SK-N-SH (cell line): ENCODE measurements around the gene STAG3. TPM values are rescaled to one million over a fixed set of nuclear protein-coding genes. Genes with fewer than 3 reads are reported as not detected.

Experiments used
- CTCF ChIA-PET: fragments of 300-600, 350-600 bp; formaldehyde crosslinking; extraction: SDS; loops from one replicate; lab custom pipeline; 2021; lab: Yijun Ruan, JAX
- POLR2A ChIA-PET: fragments of 350-600 bp; sonication (Branson Sonifier 250); formaldehyde crosslinking; extraction: SDS; loops from one replicate; lab custom pipeline; 2020; ENCODE audit warnings: antibody characterized with exemption, inconsistent platforms; lab: Yijun Ruan, JAX
- DNase-seq: peaks from one replicate; pipeline ENCODE4 v3.0.0; 2012
- H2AFZ ChIP-seq: fragments of 200-600 bp; sonication (generic); 2 replicates; pipeline ENCODE4 v1.8.1; 2016; ENCODE audit warnings: antibody characterized with exemption, mild to moderate bottlenecking, low read depth
- H3F3A ChIP-seq: fragments of 200-600 bp; sonication (generic); replicated peaks from 2 replicates; pipeline ENCODE3; 2016; ENCODE audit warnings: antibody characterized with exemption, mild to moderate bottlenecking; ENCODE audit not compliant: insufficient read depth
- H3K27ac ChIP-seq, 2 experiments: fragments of 200-500 bp in 1 of 2; fragments of 200-600 bp in 1 of 2; sonication (Bioruptor generic) in 1 of 2; sonication (generic), shearing (Covaris generic) in 1 of 2; 2 replicates each; pipeline versions ENCODE4 v1.5.1 to v1.6.1; 2014 to 2016; ENCODE audit warnings: low read depth in 2 of 2, inconsistent platforms in 1 of 2, low read length in 1 of 2, mild to moderate bottlenecking in 1 of 2, mixed read lengths in 1 of 2
- H3K27me3 ChIP-seq: fragments of 200-600 bp; sonication (generic), shearing (Covaris generic); 2 replicates; pipeline ENCODE4 v1.6.1; 2016; ENCODE audit warnings: mixed run types; ENCODE audit not compliant: insufficient read depth
- H3K36me3 ChIP-seq, 2 experiments: fragments of 200-500 bp in 1 of 2; fragments of 200-600 bp in 1 of 2; sonication (Bioruptor generic) in 1 of 2; sonication (generic) in 1 of 2; replicated peaks in 1 of 2; 2 replicates each; pipeline versions ENCODE3 to v1.5.1; 2014 to 2016; ENCODE audit warnings: low read length in 1 of 2, mild to moderate bottlenecking in 1 of 2; ENCODE audit not compliant: insufficient read depth in 2 of 2, control insufficient read depth in 1 of 2
- H3K4me1 ChIP-seq, 2 experiments: fragments of 200-500 bp in 1 of 2; fragments of 200-600 bp in 1 of 2; sonication (Bioruptor generic) in 1 of 2; sonication (generic), shearing (Covaris generic) in 1 of 2; 2 replicates each; pipeline versions ENCODE4 v1.5.1 to v1.6.1; 2014 to 2016; ENCODE audit warnings: low read depth in 1 of 2, low read length in 1 of 2, mixed run types in 1 of 2; ENCODE audit not compliant: insufficient read depth in 2 of 2, control insufficient read depth in 1 of 2
- H3K4me2 ChIP-seq: fragments of 200-600 bp; sonication (generic), shearing (Covaris generic); 2 replicates; pipeline ENCODE4 v1.6.1; 2017; ENCODE audit warnings: mixed run types
- H3K4me3 ChIP-seq, 2 experiments: fragments of 200-500 bp in 1 of 2; fragments of 200-600 bp in 1 of 2; sonication (Bioruptor generic) in 1 of 2; sonication (generic), shearing (Covaris generic) in 1 of 2; 2 replicates each; pipeline versions ENCODE4 v1.5.1 to v1.8.1; 2014 to 2016; ENCODE audit warnings: low read depth in 2 of 2, inconsistent platforms in 1 of 2, low read length in 1 of 2, mild to moderate bottlenecking in 1 of 2, mixed read lengths in 1 of 2, moderate library complexity in 1 of 2
- H3K79me2 ChIP-seq: fragments of 200-600 bp; sonication (generic); 2 replicates; pipeline ENCODE4 v1.8.1; 2017; ENCODE audit warnings: mild to moderate bottlenecking; ENCODE audit not compliant: insufficient read depth
- H3K9ac ChIP-seq: fragments of 200-600 bp; sonication (generic); 2 replicates; pipeline ENCODE4 v1.6.1; 2017; ENCODE audit warnings: mixed run types
- H3K9me2 ChIP-seq: fragments of 200-600 bp; sonication (generic); 2 replicates; pipeline ENCODE4 v1.6.1; 2017; ENCODE audit warnings: mixed run types
- H3K9me3 ChIP-seq: fragments of 200-600 bp; sonication (generic); 2 replicates; pipeline ENCODE4 v1.6.1; 2017; ENCODE audit warnings: mixed run types, mild to moderate bottlenecking, moderate library complexity
- H4K20me1 ChIP-seq: fragments of 200-600 bp; sonication (generic); 2 replicates; pipeline ENCODE4 v1.6.1; 2017; ENCODE audit warnings: mild to moderate bottlenecking, mixed run types; ENCODE audit not compliant: insufficient read depth
- CHD2 ChIP-seq: fragments of 150-350 bp; IDR thresholded peaks from 2 replicates; pipeline ENCODE4 v1.6.1; 2018; ENCODE audit warnings: low read length; ENCODE audit not compliant: partially characterized antibody
- CTCF ChIP-seq: fragments of 200-600 bp; sonication (generic); IDR thresholded peaks from 2 replicates; pipeline ENCODE4 v1.6.1; 2017; ENCODE audit warnings: antibody characterized with exemption, mild to moderate bottlenecking, moderate library complexity
- ELF1 ChIP-seq: IDR thresholded peaks from 2 replicates; pipeline ENCODE4 v1.4.0; 2012
- EP300 ChIP-seq, 2 experiments: IDR thresholded peaks; 2 replicates each; pipeline versions ENCODE4 v1.4.0 to v1.6.1; 2012; ENCODE audit warnings: borderline replicate concordance in 1 of 2, low read depth in 1 of 2, low read length in 1 of 2
- EZH2phosphoT487 ChIP-seq: fragments of 200-600 bp; sonication (generic); IDR thresholded peaks from 2 replicates; pipeline ENCODE4 v1.6.1; 2017; ENCODE audit warnings: low read depth, mixed run types, mild to moderate bottlenecking, antibody characterized with exemption, moderate library complexity, borderline replicate concordance
- FOSL2 ChIP-seq: IDR thresholded peaks from 2 replicates; pipeline ENCODE4 v1.4.0; 2012; ENCODE audit warnings: low read depth, mild to moderate bottlenecking, moderate library complexity, borderline replicate concordance
- FOXJ3 ChIP-seq: sonication (generic); formaldehyde crosslinking; IDR thresholded peaks from 2 replicates; pipeline ENCODE4 v1.5.1; 2020; ENCODE audit warnings: mild to moderate bottlenecking, missing genetic modification reagents
- GABPA ChIP-seq: IDR thresholded peaks from 2 replicates; pipeline ENCODE4 v1.4.0; 2012; ENCODE audit warnings: low read depth, mild to moderate bottlenecking
- GATA2 ChIP-seq: sonication (generic); formaldehyde crosslinking; IDR thresholded peaks from 2 replicates; pipeline ENCODE4 v1.5.0; 2020; ENCODE audit warnings: mild to moderate bottlenecking, missing genetic modification reagents
- IRF3 ChIP-seq: fragments of 150-350 bp; IDR thresholded peaks from 2 replicates; pipeline ENCODE4 v1.6.1; 2016; ENCODE audit warnings: mild to moderate bottlenecking, low read depth, low read length
- MEF2A ChIP-seq: IDR thresholded peaks from 2 replicates; pipeline ENCODE4 v1.4.0; 2012; ENCODE audit warnings: low read depth, borderline replicate concordance
- NFIC ChIP-seq: IDR thresholded peaks from 2 replicates; pipeline ENCODE4 v1.4.0; 2012; ENCODE audit warnings: borderline replicate concordance
- NRF1 ChIP-seq: IDR thresholded peaks from 2 replicates; pipeline ENCODE4 v1.6.1; 2012; ENCODE audit warnings: low read depth, mild to moderate bottlenecking, low read length
- PBX3 ChIP-seq: IDR thresholded peaks from 2 replicates; pipeline ENCODE4; 2012
- POLR2AphosphoS5 ChIP-seq: IDR thresholded peaks from 2 replicates; pipeline ENCODE4 v1.6.1; 2012; ENCODE audit warnings: low read depth, low read length
- RAD21 ChIP-seq: IDR thresholded peaks from 2 replicates; pipeline ENCODE4 v1.6.1; 2012; ENCODE audit warnings: mild to moderate bottlenecking, low read length
- RCOR1 ChIP-seq: fragments of 150-350 bp; IDR thresholded peaks from 2 replicates; pipeline ENCODE4 v1.6.1; 2017; ENCODE audit warnings: antibody characterized with exemption, low read length
- RFX5 ChIP-seq: IDR thresholded peaks from 2 replicates; pipeline ENCODE4 v1.6.1; 2012; ENCODE audit warnings: mild to moderate bottlenecking, improper control_type of control experiment, low read length
- RXRA ChIP-seq: IDR thresholded peaks from 2 replicates; pipeline ENCODE4 v1.4.0; 2012; ENCODE audit warnings: low read depth, mild to moderate bottlenecking, borderline replicate concordance
- SIN3A ChIP-seq: IDR thresholded peaks from 2 replicates; pipeline ENCODE4 v1.6.1; 2012; ENCODE audit warnings: low read depth, mild to moderate bottlenecking, low read length, moderate library complexity, borderline replicate concordance
- TAF1 ChIP-seq: IDR thresholded peaks from 2 replicates; pipeline ENCODE4 v1.6.1; 2012; ENCODE audit warnings: low read depth, mild to moderate bottlenecking, low read length, moderate library complexity, borderline replicate concordance
- TCF12 ChIP-seq: IDR thresholded peaks from 2 replicates; pipeline ENCODE4 v1.4.0; 2012
- TEAD4 ChIP-seq: IDR thresholded peaks from 2 replicates; pipeline ENCODE4 v1.4.0; 2012; ENCODE audit warnings: mild to moderate bottlenecking, borderline replicate concordance; ENCODE audit not compliant: insufficient read depth
- YY1 ChIP-seq: IDR thresholded peaks from 2 replicates; pipeline ENCODE4 v1.4.0; 2012; ENCODE audit warnings: low read depth, mild to moderate bottlenecking
- WGBS: methylation state at CpG from one replicate; pipeline ENCODE4 v1.1.6; 2017; ENCODE audit warnings: low lambda C conversion rate; 5-methylcytosine and 5-hydroxymethylcytosine counted together
- polyA plus RNA-seq, 3 experiments: library from polyadenylated mRNA; depleted of rRNA; stranded (reverse); fragments of >200 nt; gene quantifications; 2 replicates each; pipeline ENCODE4 v1.2.3, GENCODE V29; 2012
- TF ChIP-seq, protein P1 (sequence below): IDR thresholded peaks from 2 replicates; pipeline ENCODE4 v1.4.0; 2012; ENCODE audit warnings: low read depth, borderline replicate concordance
- TF ChIP-seq, protein P2 (sequence below): fragments of 150-350 bp; IDR thresholded peaks from 2 replicates; pipeline ENCODE4 v1.6.1; 2017; ENCODE audit warnings: antibody characterized with exemption, low read length, low read depth, borderline replicate concordance

STAG3 gene
- polyA plus RNA-seq, 1 of the 3 experiments (the other 2 are of a cell fraction), result 0.10 TPM

GRCh38 chr7:100158229-100159098, 19.3 kb upstream of the STAG3 start, which contains the start of gene TRAPPC14:
Gene TRAPPC14, minus strand, starts transcription at chr7:100158723. Its CDS starts 224 bp downstream, at chr7:100158499.
- Histone ChIP-seq H3K79me2 (peaks cover 40% of the 10 kb centered on the region), H3K9me2 (no peaks in the 10 kb centered on the region), H3K27me3 (no peaks in the 10 kb centered on the region), H3F3A (peaks cover 8% of the 10 kb centered on the region), H3K27ac (peak within 1 kb of the TSS; percentile 36 to 62), H3K36me3 (peaks cover 23 to 35% of the 10 kb centered on the region in 2 experiments), H3K9ac (peak within 1 kb of the TSS; percentile 85), H3K4me3 (peak within 1 kb of the TSS; percentile 87 to 93), H4K20me1 (peaks cover 20% of the 10 kb centered on the region), H3K4me1 (peaks cover 11 to 19% of the 10 kb centered on the region in 2 experiments; a peak in 2 of 4 replicates), H3K4me2 (peak within 1 kb of the TSS; percentile 100), H2AFZ (peak within 1 kb of the TSS; percentile 83), H3K9me3 (no peaks in the 10 kb centered on the region)
- peak; percentile 100 for DNase-seq
- POLR2A ChIA-PET, result interaction anchor here (0.6 to 4.3 kb wide), 3 partner anchors 10 to 18 kb away, joined by 4 to 25 read pairs (median 8); partner anchors contain the start of genes GAL3ST4, GPC2, LAMTOR4 and STAG3
- WGBS, result 3% methylated on average over 61 of the region's 87 CpGs
- CTCF ChIA-PET, result interaction anchor here (0.7 to 3.9 kb wide), 8 partner anchors 8 to 110 kb away, joined by 3 to 33 read pairs (median 6); partner anchors contain the start of genes GPC2, LAMTOR4 and STAG3
- TF ChIP-seq RXRA (no peak), EP300 (IDR thresholded peaks at IDR 0.05; ENCODE audit: borderline replicate concordance in 1 of 2, low read depth in 1 of 2, low read length in 1 of 2) (peak in 1 of 2 experiments; percentile 30; a peak in 1 of 4 replicates), TAF1 (peak; percentile 90), RCOR1 (peak; percentile 33; the same call in 1 of the 2 replicates), ELF1 (peak; percentile 87), GATA2 (CRISPR knock-in tag) (no peak), NRF1 (no peak), SIN3A (peak; percentile 81; the same call in 1 of the 2 replicates), PBX3 (0 out of 2 replicates have a peak, but pooled peaks have one; percentile 23), YY1 (peak; percentile 77), CTCF (no peak), FOXJ3 (CRISPR knock-in tag) (no peak), MEF2A (no peak), RFX5 (no peak), GABPA (peak; percentile 93), NFIC (no peak), RAD21 (no peak), EZH2phosphoT487 (no peak), TCF12 (peak; percentile 29; the same call in 1 of the 2 replicates), TEAD4 (peak; percentile 59; the same call in 1 of the 2 replicates), FOSL2 (no peak), IRF3 (no peak), POLR2AphosphoS5 (peak; percentile 96), CHD2 (peak; percentile 84)
- TF ChIP-seq, protein P1, sequence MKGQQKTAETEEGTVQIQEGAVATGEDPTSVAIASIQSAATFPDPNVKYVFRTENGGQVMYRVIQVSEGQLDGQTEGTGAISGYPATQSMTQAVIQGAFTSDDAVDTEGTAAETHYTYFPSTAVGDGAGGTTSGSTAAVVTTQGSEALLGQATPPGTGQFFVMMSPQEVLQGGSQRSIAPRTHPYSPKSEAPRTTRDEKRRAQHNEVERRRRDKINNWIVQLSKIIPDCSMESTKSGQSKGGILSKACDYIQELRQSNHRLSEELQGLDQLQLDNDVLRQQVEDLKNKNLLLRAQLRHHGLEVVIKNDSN, result no peak
- TF ChIP-seq, protein P2, sequence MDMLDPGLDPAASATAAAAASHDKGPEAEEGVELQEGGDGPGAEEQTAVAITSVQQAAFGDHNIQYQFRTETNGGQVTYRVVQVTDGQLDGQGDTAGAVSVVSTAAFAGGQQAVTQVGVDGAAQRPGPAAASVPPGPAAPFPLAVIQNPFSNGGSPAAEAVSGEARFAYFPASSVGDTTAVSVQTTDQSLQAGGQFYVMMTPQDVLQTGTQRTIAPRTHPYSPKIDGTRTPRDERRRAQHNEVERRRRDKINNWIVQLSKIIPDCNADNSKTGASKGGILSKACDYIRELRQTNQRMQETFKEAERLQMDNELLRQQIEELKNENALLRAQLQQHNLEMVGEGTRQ, result no peak
